Progenitor cell of endocrine pancreas (in vitro differentiated cells): ENCODE measurements around the gene IPO9. TPM values are rescaled to one million over a fixed set of nuclear protein-coding genes. Genes with fewer than 3 reads are reported as not detected.
"Not testable (repeated sequence)": the region's sequence is repeated elsewhere in the genome, so short reads cannot be mapped to it uniquely, and the experiment has no call there.

Source experiments
- DNase-seq: peaks from one replicate; pipeline ENCODE4 v3.0.0; 2021; ENCODE audit warnings: low spot score; ENCODE audit not compliant: unreplicated experiment
- H3K27ac Mint-ChIP-seq: 2 replicates; pipeline ENCODE4 v1.8.0; 2021; ENCODE audit warnings: mild to moderate bottlenecking, moderate library complexity, mixed read lengths
- H3K27me3 Mint-ChIP-seq: 2 replicates; pipeline ENCODE4 v1.8.0; 2021; ENCODE audit warnings: mixed read lengths
- H3K36me3 Mint-ChIP-seq: 2 replicates; pipeline ENCODE4 v1.8.0; 2022; ENCODE audit warnings: mixed read lengths; ENCODE audit not compliant: insufficient read depth
- H3K4me1 Mint-ChIP-seq: 2 replicates; pipeline ENCODE4 v1.8.0; 2021; ENCODE audit warnings: low read depth, mixed read lengths
- H3K4me3 Mint-ChIP-seq: 2 replicates; pipeline ENCODE4 v1.8.0; 2021; ENCODE audit warnings: low read depth, mild to moderate bottlenecking, moderate library complexity, mixed read lengths
- H3K9me3 Mint-ChIP-seq: 2 replicates; pipeline ENCODE4 v1.8.0; 2021; ENCODE audit warnings: low read depth, mixed read lengths
- CTCF ChIP-seq: fragments of 200-600 bp; sonication (generic); IDR thresholded peaks from one replicate; pipeline ENCODE4 v1.5.0; 2021; ENCODE audit warnings: antibody characterized with exemption, mild to moderate bottlenecking; ENCODE audit not compliant: unreplicated experiment
- total RNA-seq: library from RNA; stranded (reverse); gene quantifications from 2 replicates; pipeline ENCODE4 v1.2.1, GENCODE V29; 2021

IPO9 gene
- total RNA-seq, 1 donor from 2014 or later = 99.8 TPM

GRCh38 chr1:201828217-201828819 is 639 bp upstream of the IPO9 start:
- Mint-ChIP-seq H3K4me1 (peaks cover 29% of the 10 kb centered on the region), H3K36me3 (peaks cover under 1% of the 10 kb centered on the region), H3K27ac (peak overlapping the region; percentile 25), H3K27me3 (no peaks in the 10 kb centered on the region), H3K9me3 (no peaks in the 10 kb centered on the region), H3K4me3 (peak overlapping the region; percentile 97)
- no peak for DNase-seq
- no peak for TF ChIP-seq CTCF

- peaks cover 4% of the 10 kb centered on the region for H3K36me3 Mint-ChIP-seq
- peaks cover 29% of the 10 kb centered on the region for H3K4me1 Mint-ChIP-seq
- H3K9me3 Mint-ChIP-seq = no peaks in the 10 kb centered on the region
- DNase-seq = no peak
- no peak for TF ChIP-seq CTCF
- H3K27me3 Mint-ChIP-seq = no peaks in the 10 kb centered on the region
- H3K27ac Mint-ChIP-seq = peak overlapping the region; percentile 11
- H3K4me3 Mint-ChIP-seq = peak overlapping the region; percentile 97
These were observed 2.4 kb downstream of the IPO9 start for GRCh38 chr1:201831371-201831770.

- H3K36me3 Mint-ChIP-seq = peaks cover 9% of the 10 kb centered on the region
- H3K27me3 Mint-ChIP-seq = no peaks in the 10 kb centered on the region
- no peak for TF ChIP-seq CTCF
- no peaks in the 10 kb centered on the region for H3K9me3 Mint-ChIP-seq
- DNase-seq = no peak
- H3K27ac Mint-ChIP-seq = no peak overlapping the region
- no peak overlapping the region for H3K4me3 Mint-ChIP-seq
- peaks cover 17% of the 10 kb centered on the region for H3K4me1 Mint-ChIP-seq
These were observed 5.7 kb downstream of the IPO9 start for GRCh38 chr1:201834621-201835020.

GRCh38 chr1:201838381-201838780 is 9.4 kb downstream of the IPO9 start:
- Mint-ChIP-seq H3K4me1 (peaks cover 5% of the 10 kb centered on the region), H3K27me3 (no peaks in the 10 kb centered on the region), H3K4me3 (no peak overlapping the region), H3K27ac (no peak overlapping the region), H3K9me3 (no peaks in the 10 kb centered on the region), H3K36me3 (peaks cover 10% of the 10 kb centered on the region)
- TF ChIP-seq CTCF = no peak
- no peak for DNase-seq

- not testable (repeated sequence) for H3K4me1 Mint-ChIP-seq, H3K4me3 Mint-ChIP-seq, H3K9me3 Mint-ChIP-seq, H3K27me3 Mint-ChIP-seq, DNase-seq, H3K27ac Mint-ChIP-seq
- H3K36me3 Mint-ChIP-seq = peaks cover 10% of the 10 kb centered on the region
These were observed 10.1 kb downstream of the IPO9 start for GRCh38 chr1:201839089-201839488.

GRCh38 chr1:201840055-201840454 is 11.1 kb downstream of the IPO9 start:
- Mint-ChIP-seq H3K4me3 (no peak overlapping the region), H3K27ac (no peak overlapping the region), H3K36me3 (peaks cover 10% of the 10 kb centered on the region), H3K9me3 (no peaks in the 10 kb centered on the region), H3K4me1 (peaks cover 5% of the 10 kb centered on the region), H3K27me3 (no peaks in the 10 kb centered on the region)
- TF ChIP-seq CTCF = no peak
- no peak for DNase-seq
